ENCODE data around the gene LRP1B. TPM values are rescaled to one million over a fixed set of nuclear protein-coding genes. Genes with fewer than 3 reads are reported as not detected.

The LRP1B gene
- total RNA-seq, 1 donor from 2014 or later: 0.12 TPM

GRCh38 chr2:140273408-140273807 lies 1857.4 kb downstream of the LRP1B start:
- DNase-seq (ENCODE audit: low read depth): no peak
- TF ChIP-seq CTCF (conservative IDR thresholded peaks at IDR 0.05; ENCODE audit: low read depth, low read length): no peak
- no peak overlapping the region for H3K4me3 ChIP-seq (ENCODE audit: low read depth, low read length)

GRCh38 chr2:140270224-140270623 lies 1860.6 kb downstream of the LRP1B start:
- H3K4me3 ChIP-seq (ENCODE audit: low read depth, low read length): no peak overlapping the region
- DNase-seq (ENCODE audit: low read depth): no peak
- no peak for TF ChIP-seq CTCF (conservative IDR thresholded peaks at IDR 0.05; ENCODE audit: low read depth, low read length)

GRCh38 chr2:140269000-140269399 lies 1861.8 kb downstream of the LRP1B start:
- no peak for DNase-seq (ENCODE audit: low read depth)
- no peak for TF ChIP-seq CTCF (conservative IDR thresholded peaks at IDR 0.05; ENCODE audit: low read depth, low read length)
- H3K4me3 ChIP-seq (ENCODE audit: low read depth, low read length): no peak overlapping the region

GRCh38 chr2:140262908-140263307 lies 1867.9 kb downstream of the LRP1B start:
- TF ChIP-seq CTCF (conservative IDR thresholded peaks at IDR 0.05; ENCODE audit: low read depth, low read length): no peak
- DNase-seq (ENCODE audit: low read depth): no peak

GRCh38 chr2:140257692-140258300 lies 1873.0 kb downstream of the LRP1B start:
- no peak for DNase-seq (ENCODE audit: low read depth)
- no peak for TF ChIP-seq CTCF (conservative IDR thresholded peaks at IDR 0.05; ENCODE audit: low read depth, low read length)
- no peak overlapping the region for H3K4me3 ChIP-seq (ENCODE audit: low read depth, low read length)

More at GRCh38 chr2:140262908-140263307, 1867.9 kb downstream of the LRP1B start:
- H3K4me3 ChIP-seq (ENCODE audit: low read depth, low read length): no peak overlapping the region

GRCh38 chr2:140256080-140256479 lies 1874.7 kb downstream of the LRP1B start:
- TF ChIP-seq CTCF (conservative IDR thresholded peaks at IDR 0.05; ENCODE audit: low read depth, low read length): no peak
- no peak overlapping the region for H3K4me3 ChIP-seq (ENCODE audit: low read depth, low read length)
- DNase-seq (ENCODE audit: low read depth): no peak

- no peak overlapping the region for H3K4me3 ChIP-seq (ENCODE audit: low read depth, low read length)
- DNase-seq (ENCODE audit: low read depth): no peak
- no peak for TF ChIP-seq CTCF (conservative IDR thresholded peaks at IDR 0.05; ENCODE audit: low read depth, low read length)
Measured at GRCh38 chr2:140249821-140250220, 1881.0 kb downstream of the LRP1B start.

Measured in epithelial cell of proximal tubule (primary cell).